ENCODE results near the gene TTLL12. TPM values are rescaled to one million over a fixed set of nuclear protein-coding genes. Genes with fewer than 3 reads are reported as not detected.
A peak's percentile ranks its signal among the peaks of the same experiment; 100 is the strongest.

Gene TTLL12
- total RNA-seq, 1 donor from 2014 or later: 53.7 TPM

GRCh38 chr22:43183496-43184277, 3.2 kb downstream of the TTLL12 start:
- DNase-seq (ENCODE audit: low read depth): peak; percentile 53

GRCh38 chr22:43182726-43183125, 4.2 kb downstream of the TTLL12 start:
- TF ChIP-seq CTCF (IDR thresholded peaks at IDR 0.05; ENCODE audit: insufficient read depth, low read length, severe bottlenecking): no peak
- Histone ChIP-seq H3K27me3 (ENCODE audit: control insufficient read depth, insufficient read depth, low read length) (no peaks in the 10 kb centered on the region), H3K36me3 (ENCODE audit: control insufficient read depth, insufficient read depth, low read length) (peaks cover 36% of the 10 kb centered on the region), H3K4me3 (ENCODE audit: low read depth, low read length) (no peak overlapping the region)
- DNase-seq (ENCODE audit: low read depth): no peak
- no peak for FAIRE-seq

More at GRCh38 chr22:43183496-43184277, 3.2 kb downstream of the TTLL12 start:
- TF ChIP-seq CTCF (IDR thresholded peaks at IDR 0.05; ENCODE audit: insufficient read depth, low read length, severe bottlenecking): no peak
- Histone ChIP-seq H3K27me3 (ENCODE audit: control insufficient read depth, insufficient read depth, low read length) (no peaks in the 10 kb centered on the region), H3K36me3 (ENCODE audit: control insufficient read depth, insufficient read depth, low read length) (peaks cover 34% of the 10 kb centered on the region), H3K4me3 (ENCODE audit: low read depth, low read length) (no peak overlapping the region)
- FAIRE-seq: no peak

- FAIRE-seq (no peak), DNase-seq (ENCODE audit: low read depth) (no peak)
- Histone ChIP-seq H3K36me3 (ENCODE audit: control insufficient read depth, insufficient read depth, low read length) (peaks cover 36% of the 10 kb centered on the region), H3K27me3 (ENCODE audit: control insufficient read depth, insufficient read depth, low read length) (no peaks in the 10 kb centered on the region), H3K4me3 (ENCODE audit: low read depth, low read length) (no peak overlapping the region)
- TF ChIP-seq CTCF (IDR thresholded peaks at IDR 0.05; ENCODE audit: insufficient read depth, low read length, severe bottlenecking): no peak
These were observed 4.8 kb downstream of the TTLL12 start for GRCh38 chr22:43182118-43182517.

GRCh38 chr22:43181321-43182076, 5.4 kb downstream of the TTLL12 start:
- FAIRE-seq: no peak
- H3K4me3 ChIP-seq (ENCODE audit: low read depth, low read length): no peak overlapping the region
- no peak for DNase-seq (ENCODE audit: low read depth)
- no peaks in the 10 kb centered on the region for H3K27me3 ChIP-seq (ENCODE audit: control insufficient read depth, insufficient read depth, low read length)
- H3K36me3 ChIP-seq (ENCODE audit: control insufficient read depth, insufficient read depth, low read length): peaks cover 38% of the 10 kb centered on the region
- no peak for TF ChIP-seq CTCF (IDR thresholded peaks at IDR 0.05; ENCODE audit: insufficient read depth, low read length, severe bottlenecking)

DNA sequence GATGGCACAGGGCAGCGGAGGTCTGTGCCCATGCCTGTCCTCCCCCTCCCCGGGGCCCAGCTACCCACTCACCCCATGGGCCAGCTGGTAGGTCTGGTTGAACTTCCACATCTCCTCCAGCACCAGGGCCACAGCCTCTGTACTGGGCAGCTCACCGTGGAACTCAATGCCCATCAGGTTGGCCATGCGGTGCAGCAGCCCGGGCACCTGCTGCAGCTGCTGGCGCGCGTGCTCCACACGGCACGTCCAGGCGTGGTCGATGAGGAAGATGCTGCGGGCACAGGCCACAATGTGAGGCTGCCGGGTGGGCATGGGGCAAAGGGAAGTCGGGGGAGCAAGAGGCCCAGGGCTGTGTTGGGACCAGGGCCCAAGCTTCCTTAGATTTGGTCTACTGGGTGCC, 6.3 kb downstream of the TTLL12 start:
- Histone ChIP-seq H3K4me3 (ENCODE audit: low read depth, low read length) (no peak overlapping the region), H3K27me3 (ENCODE audit: control insufficient read depth, insufficient read depth, low read length) (no peaks in the 10 kb centered on the region), H3K36me3 (ENCODE audit: control insufficient read depth, insufficient read depth, low read length) (peaks cover 41% of the 10 kb centered on the region)
- no peak for FAIRE-seq
- DNase-seq (ENCODE audit: low read depth): no peak
- TF ChIP-seq CTCF (IDR thresholded peaks at IDR 0.05; ENCODE audit: insufficient read depth, low read length, severe bottlenecking): no peak

All from bronchial epithelial cell (primary cell).